Lower leg skin (tissue), 3 donors: ENCODE measurements around the gene MBD4.

ENCODE experiments used
- CTCF ChIP-seq, 3 donors: fragments of 450-650 bp; IDR thresholded peaks; one replicate each; pipeline ENCODE4 v1.5.1; 2016; ENCODE audit warnings: antibody characterized with exemption in 3 of 3, mild to moderate bottlenecking in 3 of 3, moderate library complexity in 2 of 3
- POLR2A ChIP-seq, 2 donors: fragments of 450-650 bp; IDR thresholded peaks; one replicate each; pipeline ENCODE4 v1.6.1; 2016 to 2017; ENCODE audit warnings: antibody characterized with exemption in 2 of 2, mild to moderate bottlenecking in 1 of 2, moderate library complexity in 1 of 2

- TF ChIP-seq POLR2A (IDR thresholded peaks at IDR 0.05) (no peak), CTCF (IDR thresholded peaks at IDR 0.05) (no peak)
Measured at GRCh38 chr3:129404610-129405009, 35.1 kb downstream of the MBD4 start.
